Loucy (cell line): ENCODE results near the gene RPL27.

ENCODE experiments used
- H2AFZ ChIP-seq: fragments of 200-600 bp; sonication (generic); 2 replicates; pipeline ENCODE4 v1.6.0; 2016; ENCODE audit warnings: antibody characterized with exemption, mild to moderate bottlenecking, low read length, moderate library complexity
- H3F3A ChIP-seq: fragments of 200-600 bp; 2 replicates; pipeline ENCODE4 v1.6.0; 2016; ENCODE audit warnings: antibody characterized with exemption, low read depth, mild to moderate bottlenecking
- H3K27me3 ChIP-seq: fragments of 200-600 bp; sonication (generic); 2 replicates; pipeline ENCODE4 v1.6.1; 2014; ENCODE audit warnings: low read length, mild to moderate bottlenecking; ENCODE audit not compliant: insufficient read depth, poor library complexity, severe bottlenecking
- H3K36me3 ChIP-seq: fragments of 200-600 bp; sonication (generic); 2 replicates; pipeline ENCODE4 v1.6.1; 2016; ENCODE audit warnings: low read length; ENCODE audit not compliant: insufficient read depth
- H3K4me1 ChIP-seq: fragments of 200-600 bp; sonication (generic); 2 replicates; pipeline ENCODE4 v1.5.1; 2014; ENCODE audit warnings: low read length, mild to moderate bottlenecking; ENCODE audit not compliant: insufficient read depth, poor library complexity, severe bottlenecking
- H3K4me2 ChIP-seq: fragments of 200-600 bp; sonication (generic); 2 replicates; pipeline ENCODE4 v1.6.0; 2014; ENCODE audit warnings: antibody characterized with exemption, low read length, low read depth, mild to moderate bottlenecking; ENCODE audit not compliant: poor library complexity, severe bottlenecking
- H3K4me3 ChIP-seq: fragments of 200-600 bp; sonication (generic); 2 replicates; pipeline ENCODE4 v1.5.1; 2014; ENCODE audit warnings: low read length, mild to moderate bottlenecking, mixed read lengths; ENCODE audit not compliant: poor library complexity, severe bottlenecking
- H3K79me2 ChIP-seq: fragments of 200-600 bp; sonication (generic); 2 replicates; pipeline ENCODE4 v1.6.1; 2014; ENCODE audit warnings: low read length; ENCODE audit not compliant: insufficient read depth
- H3K9ac ChIP-seq: fragments of 200-600 bp; sonication (generic); 2 replicates; pipeline ENCODE4 v1.6.0; 2014; ENCODE audit warnings: mild to moderate bottlenecking, low read depth, low read length, moderate library complexity; ENCODE audit not compliant: poor library complexity, severe bottlenecking
- H3K9me2 ChIP-seq: fragments of 200-600 bp; sonication (generic); replicated peaks from 2 replicates; pipeline ENCODE4 v1.6.1; 2016; ENCODE audit warnings: low read depth, low read length, mixed read lengths
- H3K9me3 ChIP-seq: fragments of 200-600 bp; sonication (generic); 2 replicates; pipeline ENCODE4 v1.6.1; 2014; ENCODE audit warnings: mild to moderate bottlenecking, antibody characterized with exemption, low read length, low read depth; ENCODE audit not compliant: insufficient read depth
- H4K20me1 ChIP-seq: fragments of 200-600 bp; sonication (generic); 2 replicates; pipeline ENCODE4 v1.6.0; 2014; ENCODE audit warnings: antibody characterized with exemption, low read length, mild to moderate bottlenecking; ENCODE audit not compliant: insufficient read depth, poor library complexity, severe bottlenecking
- CTCF ChIP-seq: fragments of 200-600 bp; sonication (generic); conservative IDR thresholded peaks from 2 replicates; pipeline ENCODE4 v1.5.1; 2014; ENCODE audit warnings: mild to moderate bottlenecking, antibody characterized with exemption, low read length
- EZH2phosphoT487 ChIP-seq: fragments of 200-600 bp; IDR thresholded peaks from 2 replicates; pipeline ENCODE4 v1.6.1; 2018; ENCODE audit warnings: antibody characterized with exemption, mild to moderate bottlenecking, moderate library complexity, borderline replicate concordance

RPL27 gene

GRCh38 chr17:43030137-43030767, 32.0 kb downstream of the RPL27 start:
- H4K20me1 ChIP-seq, result no peaks in the 10 kb centered on the region
- no peak for TF ChIP-seq CTCF
- no peak for TF ChIP-seq EZH2phosphoT487
- no peaks in the 10 kb centered on the region for H3K36me3 ChIP-seq
- no peaks in the 10 kb centered on the region for H3K9me2 ChIP-seq
- no peak overlapping the region for H2AFZ ChIP-seq
- no peaks in the 10 kb centered on the region for H3K79me2 ChIP-seq
- H3K27me3 ChIP-seq, result no peaks in the 10 kb centered on the region
- H3K4me3 ChIP-seq, result no peak overlapping the region
- H3F3A ChIP-seq, result peaks cover 7% of the 10 kb centered on the region; the same call in 1 of the 2 replicates
- no peak overlapping the region for H3K9ac ChIP-seq
- H3K9me3 ChIP-seq, result no peaks in the 10 kb centered on the region
- no peak overlapping the region for H3K4me2 ChIP-seq
- H3K4me1 ChIP-seq, result peaks cover 13% of the 10 kb centered on the region

GRCh38 chr17:43031666-43032065, 33.4 kb downstream of the RPL27 start:
- Histone ChIP-seq H4K20me1 (no peaks in the 10 kb centered on the region), H3K27me3 (no peaks in the 10 kb centered on the region), H3K9me2 (no peaks in the 10 kb centered on the region), H3K4me3 (no peak overlapping the region), H3K4me2 (no peak overlapping the region), H3K36me3 (no peaks in the 10 kb centered on the region), H2AFZ (no peak overlapping the region), H3K4me1 (peaks cover 4% of the 10 kb centered on the region), H3K9ac (no peak overlapping the region), H3K9me3 (no peaks in the 10 kb centered on the region), H3F3A (0 out of 2 replicates have a peak, but pooled peaks cover under 1% of the 10 kb centered on the region), H3K79me2 (no peaks in the 10 kb centered on the region)
- TF ChIP-seq EZH2phosphoT487, result no peak
- TF ChIP-seq CTCF, result no peak

- Histone ChIP-seq H3K36me3 (no peaks in the 10 kb centered on the region), H3K9me3 (no peaks in the 10 kb centered on the region), H3K4me1 (no peaks in the 10 kb centered on the region), H4K20me1 (no peaks in the 10 kb centered on the region), H3F3A (no peaks in the 10 kb centered on the region), H3K9me2 (no peaks in the 10 kb centered on the region), H3K79me2 (no peaks in the 10 kb centered on the region), H2AFZ (no peak overlapping the region), H3K4me3 (no peak overlapping the region), H3K4me2 (no peak overlapping the region), H3K27me3 (no peaks in the 10 kb centered on the region), H3K9ac (no peak overlapping the region)
- TF ChIP-seq EZH2phosphoT487, result no peak
- TF ChIP-seq CTCF, result no peak
Observed at GRCh38 chr17:43033948-43034881, 36.0 kb downstream of the RPL27 start.
